HG03159 (cell line): ENCODE results near the gene PTPRF.

Experiments used
- ATAC-seq: cut with Tn5 transposase; IDR thresholded peaks from one replicate; pipeline ENCODE4 v1.9.1; 2021; ENCODE audit warnings: mild to moderate bottlenecking, moderate library complexity; ENCODE audit not compliant: unreplicated experiment

PTPRF gene

DNA sequence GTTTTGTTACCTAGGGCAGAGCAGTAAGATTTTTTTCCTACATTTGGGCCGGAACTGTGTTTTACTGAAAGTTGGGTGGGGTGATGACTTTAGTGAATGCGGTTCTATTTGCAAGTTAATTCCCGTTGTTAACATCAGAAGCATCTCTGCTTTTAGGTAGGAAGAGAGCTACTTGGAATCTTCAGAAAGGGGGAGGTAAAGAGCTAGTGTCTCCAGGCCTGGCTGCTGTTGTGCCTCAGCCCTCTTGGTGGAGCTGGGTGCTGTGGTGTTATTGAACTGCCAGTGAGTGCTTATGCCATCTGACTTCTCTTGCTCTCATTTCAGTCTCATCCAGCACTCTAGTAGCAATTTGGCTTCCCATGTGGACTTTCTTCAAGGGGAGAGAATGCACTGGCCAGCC, 122.7 kb downstream of the PTPRF start:
- ATAC-seq = no peak

DNA sequence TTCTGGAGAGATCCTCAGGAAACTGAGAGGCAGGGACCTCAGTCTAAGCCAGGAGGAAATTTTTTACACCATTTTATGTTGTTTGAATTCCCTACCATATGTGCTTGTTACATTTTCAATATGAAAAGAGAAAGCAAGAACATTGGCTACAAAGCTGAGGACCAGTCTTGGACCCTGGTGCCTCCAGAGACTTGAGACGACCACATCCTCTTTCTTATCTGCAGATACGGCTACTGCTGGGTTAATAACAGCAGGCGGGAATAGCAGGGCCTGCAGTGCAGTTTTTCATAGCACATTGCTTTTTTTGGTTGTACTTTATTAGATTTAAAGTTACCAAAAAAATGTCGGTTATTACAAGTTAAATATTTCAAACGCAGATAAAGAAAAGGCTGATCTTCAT, 123.2 kb downstream of the PTPRF start:
- no peak for ATAC-seq

GRCh38 chr1:43655953-43656352, 125.3 kb downstream of the PTPRF start:
- ATAC-seq = no peak

DNA sequence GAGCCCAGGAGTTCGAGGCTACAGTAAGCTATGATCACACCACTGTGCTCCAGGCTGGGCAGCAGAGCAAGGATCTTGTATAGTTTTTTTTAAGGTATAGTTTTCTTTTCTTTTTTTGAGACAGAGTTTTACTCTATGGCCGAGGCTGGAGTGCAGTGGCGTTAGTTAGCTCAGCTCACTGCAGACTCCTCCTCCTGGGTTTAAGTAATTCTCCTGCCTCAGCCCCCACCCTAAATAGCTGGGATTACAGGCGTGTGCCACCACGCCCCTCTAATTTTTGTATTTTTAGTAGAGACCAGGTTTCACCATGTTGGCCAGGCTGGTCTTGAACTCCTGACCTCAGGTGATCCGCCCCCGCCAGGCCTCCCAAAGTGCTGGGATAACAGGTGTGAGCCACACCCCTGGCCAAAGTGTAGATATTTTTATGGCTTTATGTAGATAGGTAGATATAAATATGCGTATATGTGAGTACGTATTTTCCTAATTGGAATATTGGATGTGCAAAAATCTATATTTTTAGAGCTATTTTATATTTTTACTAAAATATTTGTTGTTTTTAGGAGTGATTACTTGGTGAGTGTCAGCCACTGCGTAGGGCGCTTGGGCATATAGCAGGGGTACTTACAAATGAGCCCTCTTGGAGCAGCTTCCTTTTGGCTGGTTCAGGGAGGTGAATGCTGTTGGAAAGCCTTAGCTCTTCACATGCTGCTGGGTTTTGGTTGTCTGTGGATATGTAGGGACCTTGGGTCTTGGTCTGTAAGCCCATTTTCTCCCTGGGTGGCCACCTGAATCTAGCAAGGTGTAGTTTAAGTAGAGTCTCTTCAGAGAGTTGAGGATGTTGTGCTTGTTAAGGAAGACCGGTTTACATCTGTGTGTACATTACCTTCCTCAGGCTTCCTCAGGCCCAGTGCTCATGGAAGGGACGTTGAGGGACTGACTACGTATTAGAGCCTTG, 128.8 kb downstream of the PTPRF start:
- ATAC-seq = no peak

DNA sequence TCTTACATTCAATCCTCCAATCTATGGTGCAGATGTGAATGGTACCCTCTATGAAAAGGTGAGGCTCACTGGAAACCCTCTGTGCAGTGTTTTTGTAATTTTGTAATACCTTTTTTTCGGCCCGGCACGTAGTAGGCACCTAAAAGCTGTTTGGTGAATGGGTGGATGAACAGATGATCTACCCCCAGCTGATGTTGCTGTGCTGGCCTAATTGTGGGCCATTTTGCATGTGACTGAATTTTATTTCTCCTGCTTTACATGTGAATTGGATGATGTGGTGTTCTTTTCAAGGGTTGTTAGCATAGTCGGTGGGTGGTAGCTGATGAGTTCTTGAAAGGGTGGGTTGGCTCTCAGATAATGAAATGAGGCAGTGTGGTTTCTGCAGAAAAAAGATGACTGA, 129.7 kb downstream of the PTPRF start:
- ATAC-seq = no peak

DNA sequence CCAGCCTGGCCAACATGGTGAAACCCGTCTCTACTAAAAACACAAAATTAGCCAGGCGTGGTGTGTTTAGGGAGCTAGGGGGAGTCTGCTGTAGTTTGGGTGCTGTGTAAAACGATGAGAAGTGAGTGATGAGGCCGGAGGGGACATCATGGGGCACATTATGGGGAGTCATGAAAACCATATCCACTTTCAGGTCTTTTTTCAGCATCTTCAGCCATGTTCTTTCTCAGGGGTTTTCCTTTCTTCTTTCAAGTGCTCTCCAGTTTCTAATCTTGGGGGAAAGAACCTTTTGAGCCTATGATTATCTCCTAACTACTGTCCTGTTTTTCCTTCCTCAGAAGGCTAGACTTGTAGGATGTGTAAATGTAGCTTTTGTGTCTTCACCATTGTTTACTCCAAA, 133.7 kb downstream of the PTPRF start:
- ATAC-seq = no peak

- ATAC-seq = no peak
These were observed 135.9 kb downstream of the PTPRF start for GRCh38 chr1:43666608-43667007.

DNA sequence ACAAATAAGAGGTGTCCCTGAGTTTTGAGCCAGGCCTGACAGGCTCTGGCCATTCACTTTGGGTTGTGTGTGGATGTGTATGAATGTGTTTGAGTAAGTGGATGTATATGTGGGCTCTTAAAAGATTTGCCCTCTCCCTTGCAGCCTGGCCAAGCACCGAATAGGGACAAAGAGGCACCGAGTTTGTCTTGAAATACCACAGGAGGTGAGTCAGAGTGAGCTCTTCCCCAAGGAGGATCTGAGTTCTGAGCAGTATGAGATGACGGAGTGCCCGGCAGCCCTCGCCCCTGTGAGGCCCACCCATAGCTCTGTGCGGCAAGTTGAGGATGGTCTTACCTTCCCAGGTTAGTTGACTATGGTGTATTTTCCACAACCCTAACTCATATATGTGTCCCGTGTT, 138.3 kb downstream of the PTPRF start:
- no peak for ATAC-seq

DNA sequence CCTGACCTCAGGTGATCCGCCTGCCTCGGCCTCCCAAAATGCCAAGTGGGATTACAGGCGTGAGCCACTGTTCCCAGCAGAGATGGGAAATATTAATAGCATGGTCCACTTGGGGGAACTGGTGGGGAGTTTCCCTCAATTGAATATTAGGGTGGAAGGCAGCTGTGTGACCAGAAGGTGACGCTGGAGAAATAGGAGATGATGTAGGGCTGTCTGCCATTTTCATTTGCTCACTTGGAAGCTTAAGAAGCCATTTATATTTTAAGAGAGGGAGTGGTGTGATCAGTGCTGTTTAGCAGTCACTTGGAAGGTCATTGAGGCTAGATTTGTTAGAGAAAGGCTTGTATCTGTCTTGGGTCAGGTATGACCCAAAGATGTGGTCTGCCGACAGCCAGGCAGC, 139.2 kb downstream of the PTPRF start:
- no peak for ATAC-seq

DNA sequence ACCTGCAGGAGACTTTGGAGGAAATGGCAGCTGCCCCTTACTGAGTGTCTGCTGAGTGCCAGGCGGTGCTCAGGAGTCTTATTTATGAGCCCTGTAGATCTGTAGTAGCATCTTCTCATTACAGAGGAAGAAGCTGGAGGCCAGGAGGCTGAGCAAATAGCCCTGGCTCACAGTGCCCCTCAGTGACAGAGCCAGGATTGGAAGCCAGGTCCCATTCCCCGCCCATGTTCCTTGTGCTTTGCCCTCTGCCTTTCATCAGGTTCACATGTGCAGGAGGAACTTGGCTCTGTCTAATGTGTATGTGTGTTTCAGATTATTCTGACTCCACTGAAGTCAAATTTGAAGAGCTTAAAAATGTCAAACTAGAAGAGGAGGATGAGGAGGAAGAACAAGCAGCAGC, 140.5 kb downstream of the PTPRF start:
- ATAC-seq = no peak

GRCh38 chr1:43671626-43672330, 141.1 kb downstream of the PTPRF start:
- no peak for ATAC-seq

DNA sequence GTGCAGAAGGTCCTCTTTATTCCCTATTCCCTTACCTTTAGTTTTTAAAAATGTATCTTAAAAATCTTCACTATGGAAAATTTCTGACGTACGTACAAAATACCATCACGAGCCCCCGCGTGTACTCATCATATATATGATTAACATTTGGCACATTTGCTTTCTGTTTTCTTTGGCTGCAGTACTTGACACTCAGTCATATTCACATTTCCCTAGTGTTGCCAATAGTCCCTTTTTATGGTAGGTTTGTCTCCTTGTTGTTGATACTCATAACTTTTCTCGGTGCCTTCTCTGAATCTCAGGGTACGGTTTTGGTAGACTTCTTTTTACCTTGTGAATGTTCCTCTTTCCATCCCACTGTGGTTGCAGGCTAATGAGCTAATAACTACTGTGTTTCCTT, 142.6 kb downstream of the PTPRF start:
- ATAC-seq = no peak
